Nephron progenitor cell (in vitro differentiated cells): Measurements from ENCODE around the gene IQGAP2.

Experiments used
- DNase-seq: peaks from one replicate; pipeline ENCODE4 v3.0.0; 2021
- H3K27ac Mint-ChIP-seq: 2 replicates; pipeline ENCODE4 v1.8.0; 2021; ENCODE audit warnings: mild to moderate bottlenecking, moderate library complexity, mixed read lengths
- H3K27me3 Mint-ChIP-seq: 2 replicates; pipeline ENCODE4 v1.8.0; 2021; ENCODE audit warnings: mild to moderate bottlenecking, low read depth, mixed read lengths; ENCODE audit not compliant: poor library complexity
- H3K36me3 Mint-ChIP-seq: 2 replicates; pipeline ENCODE4 v1.8.0; 2021; ENCODE audit warnings: low read depth, mixed read lengths
- H3K4me1 Mint-ChIP-seq: 2 replicates; pipeline ENCODE4 v1.8.0; 2021; ENCODE audit warnings: mixed read lengths
- H3K4me3 Mint-ChIP-seq: 2 replicates; pipeline ENCODE4 v1.8.0; 2021; ENCODE audit warnings: mild to moderate bottlenecking, moderate library complexity, mixed read lengths
- H3K9me3 Mint-ChIP-seq: 2 replicates; pipeline ENCODE4 v1.8.0; 2021; ENCODE audit warnings: mild to moderate bottlenecking, moderate library complexity, mixed read lengths
- CTCF ChIP-seq: fragments of 200-600 bp; sonication (generic); IDR thresholded peaks from 2 replicates; pipeline ENCODE4 v1.5.0; 2021; ENCODE audit warnings: antibody characterized with exemption

The IQGAP2 gene

GRCh38 chr5:76552546-76552945, 149.5 kb downstream of the IQGAP2 start:
- Mint-ChIP-seq H3K4me1 (peaks cover 23% of the 10 kb centered on the region), H3K27ac (no peak overlapping the region), H3K4me3 (no peak overlapping the region), H3K27me3 (no peaks in the 10 kb centered on the region), H3K9me3 (peaks cover 26% of the 10 kb centered on the region), H3K36me3 (peaks cover 25% of the 10 kb centered on the region)
- TF ChIP-seq CTCF: no peak
- DNase-seq: no peak

DNA sequence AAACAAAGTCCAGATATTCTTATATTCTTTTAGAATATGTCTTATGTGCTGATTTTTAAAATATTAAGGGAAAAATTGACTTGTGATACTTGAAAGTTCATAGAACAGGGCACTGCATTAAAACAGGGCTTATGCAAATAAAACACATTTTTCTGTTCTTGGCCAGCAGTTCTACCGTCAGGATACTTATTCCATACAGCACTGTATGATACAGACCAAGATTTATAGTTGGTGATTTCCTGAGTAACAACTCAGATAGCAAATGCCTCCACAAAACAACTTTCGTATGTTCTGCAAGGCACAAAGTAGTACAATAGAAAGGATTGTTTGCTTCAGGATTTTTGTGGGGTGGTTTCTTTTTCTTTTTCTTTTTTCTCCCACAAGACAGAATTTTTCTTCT, 150.2 kb downstream of the IQGAP2 start:
- Mint-ChIP-seq H3K4me3 (no peak overlapping the region), H3K27me3 (no peaks in the 10 kb centered on the region), H3K4me1 (peaks cover 16% of the 10 kb centered on the region), H3K27ac (no peak overlapping the region), H3K36me3 (peaks cover 25% of the 10 kb centered on the region), H3K9me3 (peaks cover 26% of the 10 kb centered on the region)
- no peak for DNase-seq
- no peak for TF ChIP-seq CTCF

DNA sequence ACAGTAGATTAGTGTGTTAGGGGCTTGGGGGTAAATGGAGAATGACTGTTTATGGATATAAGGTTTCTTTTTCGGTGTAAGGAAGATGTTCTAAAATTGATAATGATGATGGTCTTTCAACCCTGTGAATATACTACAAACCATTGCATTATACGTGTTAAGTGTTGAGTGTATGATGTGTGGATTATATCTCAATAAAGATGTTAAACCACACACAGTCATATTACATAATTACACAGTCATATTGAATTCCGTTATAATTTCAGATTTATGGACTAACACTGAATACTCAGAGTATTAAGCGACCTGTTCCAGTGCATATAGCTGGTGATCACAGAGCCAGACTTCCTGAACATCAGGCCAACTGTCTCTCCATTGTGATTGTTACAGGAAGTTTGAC, 152.0 kb downstream of the IQGAP2 start:
- Mint-ChIP-seq H3K27ac (no peak overlapping the region), H3K27me3 (no peaks in the 10 kb centered on the region), H3K4me3 (no peak overlapping the region), H3K4me1 (no peaks in the 10 kb centered on the region), H3K36me3 (peaks cover 24% of the 10 kb centered on the region), H3K9me3 (peaks cover 15% of the 10 kb centered on the region)
- no peak for DNase-seq
- no peak for TF ChIP-seq CTCF

GRCh38 chr5:76555717-76556116, 152.6 kb downstream of the IQGAP2 start:
- Mint-ChIP-seq H3K27ac (no peak overlapping the region), H3K4me1 (no peaks in the 10 kb centered on the region), H3K4me3 (no peak overlapping the region), H3K36me3 (peaks cover 20% of the 10 kb centered on the region), H3K27me3 (no peaks in the 10 kb centered on the region), H3K9me3 (peaks cover 9% of the 10 kb centered on the region)
- no peak for DNase-seq
- TF ChIP-seq CTCF: no peak

- no peak overlapping the region for H3K4me3 Mint-ChIP-seq
- no peak for DNase-seq
- peaks cover 9% of the 10 kb centered on the region for H3K9me3 Mint-ChIP-seq
- H3K4me1 Mint-ChIP-seq: no peaks in the 10 kb centered on the region
- peaks cover 20% of the 10 kb centered on the region for H3K36me3 Mint-ChIP-seq
- no peaks in the 10 kb centered on the region for H3K27me3 Mint-ChIP-seq
- no peak for TF ChIP-seq CTCF
- H3K27ac Mint-ChIP-seq: peak overlapping the region; percentile 16
Measured at GRCh38 chr5:76556511-76557221, 153.6 kb downstream of the IQGAP2 start.
